Measurements from ENCODE around the gene KIAA0753. TPM values are rescaled to one million over a fixed set of nuclear protein-coding genes. Genes with fewer than 3 reads are reported as not detected.

The KIAA0753 gene
- total and polyA plus RNA-seq, 2 of the 13 experiments (the other 11 are each of a cell fraction or from before 2014, with no cell fraction given) = 5.2 to 9.1 TPM

DNA sequence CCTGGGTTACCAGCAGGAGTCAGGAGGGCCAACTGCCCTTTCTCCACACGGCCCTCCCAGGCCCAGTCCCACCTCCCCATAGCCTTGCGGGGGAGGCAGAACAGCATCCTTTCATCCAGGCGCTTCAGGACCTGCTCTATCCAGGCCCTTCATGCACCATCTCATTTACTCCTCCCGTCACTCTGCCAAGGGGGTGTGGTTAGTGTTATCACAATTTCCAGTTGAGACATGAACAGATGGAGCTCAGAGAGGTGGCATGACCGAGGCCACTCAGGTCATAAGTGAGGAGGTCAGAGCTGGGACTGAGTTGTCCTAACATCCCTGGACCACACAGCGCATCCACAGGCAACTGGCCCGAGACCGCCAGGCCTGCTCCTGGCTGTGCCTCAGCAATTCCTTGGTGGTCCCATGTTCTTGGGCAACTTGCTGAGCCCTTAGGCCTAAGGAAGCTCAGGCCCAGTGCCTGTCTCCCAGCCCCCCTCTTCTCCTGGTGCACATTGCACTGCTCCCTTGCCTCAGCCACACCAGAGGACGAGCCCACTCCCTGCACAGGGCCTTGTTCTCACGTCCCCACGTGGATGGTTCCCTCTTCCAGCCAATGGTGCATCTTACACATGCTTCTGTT lies 34.8 kb upstream of the KIAA0753 start (continued):
- TF ChIP-seq, protein P1, sequence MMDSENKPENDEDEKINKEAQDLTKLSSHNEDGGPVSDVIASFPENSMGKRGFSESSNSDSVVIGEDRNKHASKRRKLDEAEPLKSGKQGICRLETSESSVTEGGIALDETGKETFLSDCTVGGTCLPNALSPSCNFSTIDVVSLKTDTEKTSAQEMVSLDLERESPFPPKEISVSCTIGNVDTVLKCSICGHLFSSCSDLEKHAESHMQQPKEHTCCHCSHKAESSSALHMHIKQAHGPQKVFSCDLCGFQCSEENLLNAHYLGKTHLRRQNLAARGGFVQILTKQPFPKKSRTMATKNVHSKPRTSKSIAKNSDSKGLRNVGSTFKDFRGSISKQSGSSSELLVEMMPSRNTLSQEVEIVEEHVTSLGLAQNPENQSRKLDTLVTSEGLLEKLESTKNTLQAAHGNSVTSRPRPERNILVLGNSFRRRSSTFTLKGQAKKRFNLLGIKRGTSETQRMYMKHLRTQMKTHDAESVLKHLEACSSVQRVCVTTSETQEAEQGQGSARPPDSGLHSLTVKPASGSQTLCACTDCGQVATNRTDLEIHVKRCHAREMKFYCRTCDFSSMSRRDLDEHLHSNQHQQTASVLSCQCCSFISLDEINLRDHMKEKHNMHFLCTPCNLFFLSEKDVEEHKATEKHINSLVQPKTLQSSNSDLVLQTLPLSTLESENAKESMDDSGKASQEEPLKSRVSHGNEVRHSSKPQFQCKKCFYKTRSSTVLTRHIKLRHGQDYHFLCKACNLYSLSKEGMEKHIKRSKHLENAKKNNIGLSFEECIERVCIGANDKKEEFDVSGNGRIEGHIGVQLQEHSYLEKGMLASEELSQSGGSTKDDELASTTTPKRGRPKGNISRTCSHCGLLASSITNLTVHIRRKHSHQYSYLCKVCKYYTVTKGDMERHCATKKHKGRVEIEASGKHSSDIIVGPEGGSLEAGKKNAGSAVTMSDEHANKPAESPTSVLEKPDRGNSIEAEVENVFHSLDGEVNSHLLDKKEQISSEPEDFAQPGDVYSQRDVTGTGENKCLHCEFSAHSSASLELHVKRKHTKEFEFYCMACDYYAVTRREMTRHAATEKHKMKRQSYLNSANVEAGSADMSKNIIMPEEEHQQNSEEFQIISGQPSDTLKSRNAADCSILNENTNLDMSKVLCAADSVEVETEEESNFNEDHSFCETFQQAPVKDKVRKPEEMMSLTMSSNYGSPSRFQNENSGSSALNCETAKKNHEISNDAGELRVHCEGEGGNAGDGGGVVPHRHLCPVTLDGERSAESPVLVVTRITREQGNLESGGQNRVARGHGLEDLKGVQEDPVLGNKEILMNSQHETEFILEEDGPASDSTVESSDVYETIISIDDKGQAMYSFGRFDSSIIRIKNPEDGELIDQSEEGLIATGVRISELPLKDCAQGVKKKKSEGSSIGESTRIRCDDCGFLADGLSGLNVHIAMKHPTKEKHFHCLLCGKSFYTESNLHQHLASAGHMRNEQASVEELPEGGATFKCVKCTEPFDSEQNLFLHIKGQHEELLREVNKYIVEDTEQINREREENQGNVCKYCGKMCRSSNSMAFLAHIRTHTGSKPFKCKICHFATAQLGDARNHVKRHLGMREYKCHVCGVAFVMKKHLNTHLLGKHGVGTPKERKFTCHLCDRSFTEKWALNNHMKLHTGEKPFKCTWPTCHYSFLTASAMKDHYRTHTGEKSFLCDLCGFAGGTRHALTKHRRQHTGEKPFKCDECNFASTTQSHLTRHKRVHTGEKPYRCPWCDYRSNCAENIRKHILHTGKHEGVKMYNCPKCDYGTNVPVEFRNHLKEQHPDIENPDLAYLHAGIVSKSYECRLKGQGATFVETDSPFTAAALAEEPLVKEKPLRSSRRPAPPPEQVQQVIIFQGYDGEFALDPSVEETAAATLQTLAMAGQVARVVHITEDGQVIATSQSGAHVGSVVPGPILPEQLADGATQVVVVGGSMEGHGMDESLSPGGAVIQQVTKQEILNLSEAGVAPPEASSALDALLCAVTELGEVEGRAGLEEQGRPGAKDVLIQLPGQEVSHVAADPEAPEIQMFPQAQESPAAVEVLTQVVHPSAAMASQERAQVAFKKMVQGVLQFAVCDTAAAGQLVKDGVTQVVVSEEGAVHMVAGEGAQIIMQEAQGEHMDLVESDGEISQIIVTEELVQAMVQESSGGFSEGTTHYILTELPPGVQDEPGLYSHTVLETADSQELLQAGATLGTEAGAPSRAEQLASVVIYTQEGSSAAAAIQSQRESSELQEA (CRISPR knock-in tag; IDR thresholded peaks at IDR 0.05; ENCODE audit: not compliant biosample characterization) = no peak
- TF ChIP-seq ZFP36 (IDR thresholded peaks at IDR 0.05; ENCODE audit: borderline replicate concordance, low read depth, low read length, partially characterized antibody) = no peak
- TF ChIP-seq PPARG (CRISPR knock-in tag; conservative IDR thresholded peaks at IDR 0.05) = no peak
- no peak for TF ChIP-seq JARID2 (CRISPR knock-in tag; IDR thresholded peaks at IDR 0.05; ENCODE audit: insufficient replicate concordance)
- no peak for TF ChIP-seq TEAD3 (CRISPR knock-in tag; optimal IDR thresholded peaks at IDR 0.05; ENCODE audit: borderline replicate concordance)
